Stomach (tissue), 9 donors: ENCODE measurements around the gene HOXB3. TPM values are rescaled to one million over a fixed set of nuclear protein-coding genes. Genes with fewer than 3 reads are reported as not detected.

Source experiments
- DNase-seq, 2 donors: peaks; one replicate each; pipeline versions ENCODE4 v3.0.0 to v3.0.0-alpha.2; 2013 to 2019
- H3K27ac ChIP-seq, 5 donors: fragments of 200-600 bp in 4 of 5; sonication (generic) in 4 of 5; one replicate each; pipeline ENCODE4 v1.5.1; 2013 to 2019; ENCODE audit warnings: mild to moderate bottlenecking in 1 of 5, moderate library complexity in 1 of 5
- H3K27me3 ChIP-seq, 3 donors: fragments of 200-600 bp; sonication (generic); one replicate each; pipeline ENCODE4 v1.5.1; 2017 to 2019; ENCODE audit warnings: mixed run types in 1 of 3
- H3K36me3 ChIP-seq, 4 donors: fragments of 200-600 bp; sonication (generic); 1 replicate in 3 of 4; 2 replicates in 1 of 4; pipeline ENCODE4 v1.5.1; 2016 to 2019
- H3K4me1 ChIP-seq, 4 donors: fragments of 200-600 bp; sonication (generic); one replicate each; pipeline ENCODE4 v1.5.1; 2016 to 2019
- H3K4me3 ChIP-seq, 4 donors: fragments of 200-600 bp; sonication (generic) in 3 of 4; one replicate each; pipeline ENCODE4 v1.5.1; 2016 to 2019; ENCODE audit warnings: mild to moderate bottlenecking in 1 of 4
- H3K9me3 ChIP-seq, 4 donors: fragments of 200-600 bp; sonication (generic); one replicate each; pipeline ENCODE4 v1.5.1; 2016 to 2019
- EP300 ChIP-seq: sonication (generic); formaldehyde crosslinking; IDR thresholded peaks from one replicate; pipeline ENCODE4 v1.6.1; 2017; ENCODE audit warnings: antibody characterized with exemption
- POLR2A ChIP-seq, 4 donors: fragments of 450-650 bp; IDR thresholded peaks; one replicate each; pipeline ENCODE4 v1.6.1; 2016; ENCODE audit warnings: antibody characterized with exemption in 4 of 4, control low read depth in 2 of 4, mild to moderate bottlenecking in 1 of 4, moderate library complexity in 1 of 4
- POLR2AphosphoS5 ChIP-seq, 3 donors: sonication (generic); formaldehyde crosslinking; IDR thresholded peaks; one replicate each; pipeline ENCODE4 v1.6.1; 2016; ENCODE audit warnings: antibody characterized with exemption in 3 of 3
- WGBS, 5 donors: extraction: QIAGEN DNeasy Blood & Tissue Kit in 3 of 5; methylation state at CpG; one replicate each; pipeline versions ENCODE4 v1.1.5 to v1.1.7; 2013 to 2018; 5-methylcytosine and 5-hydroxymethylcytosine counted together
- intact Hi-C: fragments of 100-400 bp; cut with DNase I; formaldehyde crosslinking; loops from one replicate; pipeline ENCODE4 v1.15.1; 2023; ENCODE audit warnings: low total_unique reads
- polyA plus RNA-seq, 3 donors: library from polyadenylated mRNA; stranded (reverse); fragments of 200-250 nt; gene quantifications; one replicate each; pipeline ENCODE4 v1.2.3, GENCODE V29; 2013
- total RNA-seq, 5 donors: library from RNA; depleted of rRNA; stranded (reverse); fragments of >200 nt; gene quantifications; one replicate each; pipeline versions ENCODE4 v1.1.0 to v1.2.3, GENCODE V29; 2014 to 2016
- TF ChIP-seq, protein P1 (sequence below), 7 experiments: fragments of 450-650 bp in 4 of 7; fragments of 200-600 bp in 3 of 7; sonication (generic) in 3 of 7; IDR thresholded peaks; one replicate each; pipeline ENCODE4 v1.5.1; 2016 to 2019; ENCODE audit warnings: antibody characterized with exemption in 7 of 7, control low read depth in 2 of 7, mild to moderate bottlenecking in 1 of 7
- donor health status: healthy with polysubstance abuse.
- donor health status: Bipolar disorder and iron deficiency.
- donor health status: healthy.

HOXB3 gene
- total and polyA plus RNA-seq, 8 donors: 2.8 to 77.6 (median 10.3) TPM

DNA sequence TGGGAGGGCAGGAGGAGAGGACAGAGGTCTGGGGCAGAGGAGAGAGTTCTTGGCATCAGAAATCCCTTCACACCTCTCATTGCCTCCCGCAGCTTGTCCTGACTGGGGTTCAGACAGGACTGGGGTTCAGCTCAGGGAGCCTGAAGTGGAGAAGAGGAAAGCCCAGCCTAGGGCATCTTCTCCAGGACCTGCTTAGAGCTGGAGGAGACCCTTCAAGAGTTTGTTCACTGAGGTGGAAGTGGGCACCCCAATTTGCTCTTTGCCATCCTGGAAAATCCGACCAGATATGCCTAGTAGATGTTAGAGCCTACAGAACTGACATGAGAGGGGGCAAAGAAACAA is 2.0 kb downstream of the HOXB3 start:
- peaks cover 15 to 77% (median 45%) of the 10 kb centered on the region in 4 donors for H3K4me1 ChIP-seq
- H3K27me3 ChIP-seq: peaks cover under 1 to 100% (median 76%) of the 10 kb centered on the region in 3 donors
- DNase-seq: no peak
- TF ChIP-seq EP300 (no peak), POLR2AphosphoS5 (IDR thresholded peaks at IDR 0.05) (no peak), POLR2A (IDR thresholded peaks at IDR 0.05) (no peak)
- TF ChIP-seq, protein P1, sequence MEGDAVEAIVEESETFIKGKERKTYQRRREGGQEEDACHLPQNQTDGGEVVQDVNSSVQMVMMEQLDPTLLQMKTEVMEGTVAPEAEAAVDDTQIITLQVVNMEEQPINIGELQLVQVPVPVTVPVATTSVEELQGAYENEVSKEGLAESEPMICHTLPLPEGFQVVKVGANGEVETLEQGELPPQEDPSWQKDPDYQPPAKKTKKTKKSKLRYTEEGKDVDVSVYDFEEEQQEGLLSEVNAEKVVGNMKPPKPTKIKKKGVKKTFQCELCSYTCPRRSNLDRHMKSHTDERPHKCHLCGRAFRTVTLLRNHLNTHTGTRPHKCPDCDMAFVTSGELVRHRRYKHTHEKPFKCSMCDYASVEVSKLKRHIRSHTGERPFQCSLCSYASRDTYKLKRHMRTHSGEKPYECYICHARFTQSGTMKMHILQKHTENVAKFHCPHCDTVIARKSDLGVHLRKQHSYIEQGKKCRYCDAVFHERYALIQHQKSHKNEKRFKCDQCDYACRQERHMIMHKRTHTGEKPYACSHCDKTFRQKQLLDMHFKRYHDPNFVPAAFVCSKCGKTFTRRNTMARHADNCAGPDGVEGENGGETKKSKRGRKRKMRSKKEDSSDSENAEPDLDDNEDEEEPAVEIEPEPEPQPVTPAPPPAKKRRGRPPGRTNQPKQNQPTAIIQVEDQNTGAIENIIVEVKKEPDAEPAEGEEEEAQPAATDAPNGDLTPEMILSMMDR (IDR thresholded peaks at IDR 0.05): no peak
- H3K36me3 ChIP-seq: no peaks in the 10 kb centered on the region
- intact Hi-C loops: no loop called here
- peak overlapping the region; percentile 50 to 56 (median 54) for H3K4me3 ChIP-seq
- H3K27ac ChIP-seq: peak overlapping the region; percentile 48 to 95 (median 93)
- 18 to 47% (median 35%) methylated on average over 2 of the region's 2 CpGs for WGBS, 5 donors
- no peaks in the 10 kb centered on the region for H3K9me3 ChIP-seq

GRCh38 chr17:48587276-48588073 is 2.6 kb downstream of the HOXB3 start:
- peak in 1 of 2 donors; percentile 62 for DNase-seq
- no peak for TF ChIP-seq POLR2A (IDR thresholded peaks at IDR 0.05)
- no peak for TF ChIP-seq EP300
- TF ChIP-seq POLR2AphosphoS5 (IDR thresholded peaks at IDR 0.05): no peak
- TF ChIP-seq, protein P1 (IDR thresholded peaks at IDR 0.05): no peak
- no peaks in the 10 kb centered on the region for H3K9me3 ChIP-seq
- H3K27ac ChIP-seq: peak overlapping the region; percentile 48 to 95 (median 93)
- H3K4me3 ChIP-seq: peak overlapping the region; percentile 50 to 56 (median 54)
- H3K4me1 ChIP-seq: peaks cover 18 to 77% (median 44%) of the 10 kb centered on the region in 4 donors
- intact Hi-C loops: no loop called here
- WGBS, 5 donors: 20 to 37% (median 31%) methylated on average over 5 of the region's 5 CpGs
- H3K27me3 ChIP-seq: peaks cover 0 to 100% (median 76%) of the 10 kb centered on the region in 3 donors
- no peaks in the 10 kb centered on the region for H3K36me3 ChIP-seq

DNA sequence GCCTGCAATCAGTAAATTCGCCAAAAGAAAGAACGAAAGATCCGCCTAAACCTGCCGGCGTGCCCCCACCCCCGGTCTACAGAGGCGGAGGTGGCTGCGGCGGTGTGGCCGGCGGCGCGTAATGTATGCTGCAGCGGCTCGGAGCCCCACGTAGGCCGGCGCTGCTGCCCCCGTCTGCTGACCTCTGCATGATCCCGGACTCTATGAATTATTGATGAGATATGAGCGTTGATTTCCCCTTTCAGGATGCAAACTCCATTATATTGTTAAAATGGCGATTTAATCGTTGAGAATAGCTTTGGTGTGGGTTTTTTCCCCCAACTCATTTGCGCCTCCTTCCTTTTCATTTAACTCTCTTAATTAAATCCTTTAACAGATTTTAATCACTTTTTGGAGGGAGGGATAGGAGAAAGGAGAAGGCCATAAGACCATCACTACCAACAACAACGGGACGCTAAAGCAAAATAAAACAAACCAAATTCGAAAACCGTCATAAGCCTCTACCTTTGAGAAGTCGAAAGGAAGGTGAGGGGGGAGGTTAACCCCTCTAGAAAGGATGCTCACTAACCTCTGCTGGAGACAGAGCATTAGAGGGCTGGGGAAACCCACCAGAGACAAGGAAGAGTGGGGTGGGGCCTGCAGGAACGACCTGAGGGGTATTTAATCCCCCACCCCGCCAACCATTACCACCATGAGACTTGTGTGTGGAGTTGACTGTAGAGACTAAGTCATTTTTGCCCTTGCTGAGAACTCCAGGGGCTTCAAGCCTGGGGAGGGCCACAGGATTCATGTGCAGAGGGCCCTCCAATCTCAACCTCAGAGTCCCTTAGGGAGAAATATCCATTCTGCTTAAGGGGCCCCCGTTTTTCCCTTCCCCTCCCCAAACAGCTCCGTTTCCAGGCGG is 3.4 kb downstream of the HOXB3 start:
- Histone ChIP-seq H3K4me3 (peak overlapping the region; percentile 50 to 56 (median 54)), H3K27me3 (peaks cover 0 to 100% (median 76%) of the 10 kb centered on the region in 3 donors), H3K36me3 (no peaks in the 10 kb centered on the region), H3K4me1 (peaks cover 18 to 81% (median 45%) of the 10 kb centered on the region in 4 donors), H3K9me3 (no peaks in the 10 kb centered on the region), H3K27ac (peak overlapping the region; percentile 81 to 95 (median 93))
- intact Hi-C loops: no loop called here
- DNase-seq: no peak
- WGBS, 5 donors: 13 to 18% (median 16%) methylated on average over 34 of the region's 34 CpGs
- TF ChIP-seq, protein P1 (IDR thresholded peaks at IDR 0.05): no peak
- no peak for TF ChIP-seq EP300
- no peak for TF ChIP-seq POLR2A (IDR thresholded peaks at IDR 0.05)
- no peak for TF ChIP-seq POLR2AphosphoS5 (IDR thresholded peaks at IDR 0.05)

DNA sequence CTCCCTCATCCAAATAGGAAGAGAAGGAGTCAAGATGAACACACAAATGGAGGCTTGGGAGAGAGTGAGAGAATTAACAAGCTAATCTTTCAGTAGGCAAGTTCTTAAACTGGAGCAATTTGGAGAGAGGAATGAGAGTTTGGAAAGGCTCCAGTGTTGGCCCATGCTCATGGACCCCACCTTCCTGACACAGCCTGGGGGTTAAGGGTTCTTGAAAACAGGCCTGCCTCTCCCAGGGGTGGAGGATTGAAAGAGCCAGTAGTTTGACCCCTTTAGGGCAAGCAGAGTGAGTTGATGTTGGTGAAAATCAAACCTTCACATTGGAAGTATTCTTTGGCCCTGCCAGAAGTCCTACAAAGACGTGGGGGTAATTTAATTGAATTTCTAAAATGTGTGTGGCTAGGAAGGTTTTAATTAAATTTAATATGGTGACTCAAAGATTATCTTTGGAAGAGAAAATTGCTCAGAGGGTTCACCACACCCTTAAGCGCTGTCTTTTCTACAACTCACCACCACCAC is 5.8 kb downstream of the HOXB3 start:
- peak overlapping the region in 3 of 4 donors; percentile 50 to 56 (median 52) for H3K4me3 ChIP-seq
- TF ChIP-seq, protein P1 (IDR thresholded peaks at IDR 0.05): no peak
- no peak for TF ChIP-seq POLR2AphosphoS5 (IDR thresholded peaks at IDR 0.05)
- H3K4me1 ChIP-seq: peaks cover 18 to 77% (median 47%) of the 10 kb centered on the region in 4 donors
- no peak for DNase-seq
- H3K27ac ChIP-seq: peak overlapping the region; percentile 81 to 95 (median 93)
- 21 to 45% (median 29%) methylated on average over 2 of the region's 2 CpGs for WGBS, 5 donors
- intact Hi-C loops: no loop called here
- H3K9me3 ChIP-seq: no peaks in the 10 kb centered on the region
- H3K36me3 ChIP-seq: no peaks in the 10 kb centered on the region
- peaks cover 0 to 100% (median 80%) of the 10 kb centered on the region in 3 donors for H3K27me3 ChIP-seq
